M059J (cell line): ENCODE results near the gene MSI2. TPM values are rescaled to one million over a fixed set of nuclear protein-coding genes. Genes with fewer than 3 reads are reported as not detected.
"Not testable (repeated sequence)": the region's sequence is repeated elsewhere in the genome, so short reads cannot be mapped to it uniquely, and the experiment has no call there.

Source experiments
- DNase-seq: peaks from one replicate; pipeline ENCODE4 v3.0.0-alpha.2; 2012; ENCODE audit warnings: low read depth
- total RNA-seq: library from RNA; depleted of rRNA; stranded (reverse); fragments of >200 nt; shearing (Covaris generic); gene quantifications from 2 replicates; pipeline ENCODE4 v1.2.3, GENCODE V29; 2014

Gene MSI2
- total RNA-seq, 1 experiment from 2014 or later: 28.6 TPM

GRCh38 chr17:57480438-57481196 lies 224.3 kb downstream of the MSI2 start:
- peak; percentile 96 for DNase-seq

- peak; percentile 99 for DNase-seq
Measured at GRCh38 chr17:57481910-57482391, 225.6 kb downstream of the MSI2 start.

- DNase-seq: peak; percentile 49
Measured at GRCh38 chr17:57482657-57483056, 226.3 kb downstream of the MSI2 start.

GRCh38 chr17:57484081-57484666 lies 227.9 kb downstream of the MSI2 start:
- peak; percentile 28 for DNase-seq

GRCh38 chr17:57484826-57485565 lies 228.7 kb downstream of the MSI2 start:
- DNase-seq: no peak

- DNase-seq: peak; percentile 44
Measured at GRCh38 chr17:57485566-57485865, 229.2 kb downstream of the MSI2 start.

- no peak for DNase-seq
Measured at GRCh38 chr17:57485916-57486881, 229.9 kb downstream of the MSI2 start.

GRCh38 chr17:57486882-57487301 lies 230.6 kb downstream of the MSI2 start:
- no peak for DNase-seq

GRCh38 chr17:57487573-57487972 lies 231.2 kb downstream of the MSI2 start:
- DNase-seq: no peak

- DNase-seq: peak; percentile 85
Measured at GRCh38 chr17:57488856-57489255, 232.5 kb downstream of the MSI2 start.

- DNase-seq: peak; percentile 85
Measured at GRCh38 chr17:57489321-57489720, 233.0 kb downstream of the MSI2 start.

- DNase-seq: no peak
Measured at GRCh38 chr17:57490111-57490845, 234.0 kb downstream of the MSI2 start.

GRCh38 chr17:57490890-57491289 lies 234.6 kb downstream of the MSI2 start:
- no peak for DNase-seq

- no peak for DNase-seq
Measured at GRCh38 chr17:57493171-57493570, 236.8 kb downstream of the MSI2 start.

GRCh38 chr17:57493625-57494024 lies 237.3 kb downstream of the MSI2 start:
- no peak for DNase-seq

- no peak for DNase-seq
Measured at GRCh38 chr17:57494443-57494842, 238.1 kb downstream of the MSI2 start.

- no peak for DNase-seq
Measured at GRCh38 chr17:57495771-57496170, 239.4 kb downstream of the MSI2 start.

GRCh38 chr17:57496382-57496781 lies 240.1 kb downstream of the MSI2 start:
- no peak for DNase-seq

- no peak for DNase-seq
Measured at GRCh38 chr17:57498443-57498842, 242.1 kb downstream of the MSI2 start.

GRCh38 chr17:57499221-57499620 lies 242.9 kb downstream of the MSI2 start:
- not testable (repeated sequence) for DNase-seq

- DNase-seq: no peak
Measured at GRCh38 chr17:57499648-57500049, 243.3 kb downstream of the MSI2 start.
